MG63 (cell line): Measurements from ENCODE around the gene GCSAM. TPM values are rescaled to one million over a fixed set of nuclear protein-coding genes. Genes with fewer than 3 reads are reported as not detected.

Source experiments
- total RNA-seq: library from RNA; depleted of rRNA; stranded (reverse); fragments of >200 nt; shearing (Covaris generic); gene quantifications from 2 replicates; pipeline ENCODE4 v1.2.3, GENCODE V29; 2014; ENCODE audit warnings: low replicate concordance; rRNA removed

Gene GCSAM
- total RNA-seq, 1 experiment from 2014 or later: not detected

Other genes starting within 250 kb of the GCSAM start
- 40.1 and 78.2 TPM in 2 replicates for gene ABHD10, start 154.2 kb downstream of the GCSAM start, total RNA-seq
- not detected in 2 replicates for gene TAGLN3, start 134.3 kb downstream of the GCSAM start, total RNA-seq
- not detected in 2 replicates for gene TMPRSS7, start 98.5 kb downstream of the GCSAM start, total RNA-seq
- 2.2 and 2.4 TPM in 2 replicates for gene C3orf52, start 46.9 kb downstream of the GCSAM start, total RNA-seq
- not detected in 2 replicates for gene SLC9C1, start 161.0 kb upstream of the GCSAM start, total RNA-seq
- gene CD200, start 199.9 kb upstream of the GCSAM start, total RNA-seq: 0.36 TPM in 1 of 2 replicates, not detected in the other